ENCODE results near the gene CALN1.
"Not testable (repeated sequence)": the region's sequence is repeated elsewhere in the genome, so short reads cannot be mapped to it uniquely, and the experiment has no call there.

The CALN1 gene

GRCh38 chr7:72078856-72079255 is 333.3 kb downstream of the CALN1 start:
- DNase-seq (ENCODE audit: extremely low read depth, low read depth): no peak
- no peak for TF ChIP-seq CTCF (IDR thresholded peaks at IDR 0.05; ENCODE audit: low read depth, low read length, missing control alignments)
- no peak overlapping the region for H3K4me3 ChIP-seq (replicated peaks; ENCODE audit: low read depth, low read length)

- TF ChIP-seq CTCF (IDR thresholded peaks at IDR 0.05; ENCODE audit: low read depth, low read length, missing control alignments): no peak
- no peak for DNase-seq (ENCODE audit: extremely low read depth, low read depth)
- no peak overlapping the region for H3K4me3 ChIP-seq (replicated peaks; ENCODE audit: low read depth, low read length)
Measured at GRCh38 chr7:72078301-72078700, 333.8 kb downstream of the CALN1 start.

DNA sequence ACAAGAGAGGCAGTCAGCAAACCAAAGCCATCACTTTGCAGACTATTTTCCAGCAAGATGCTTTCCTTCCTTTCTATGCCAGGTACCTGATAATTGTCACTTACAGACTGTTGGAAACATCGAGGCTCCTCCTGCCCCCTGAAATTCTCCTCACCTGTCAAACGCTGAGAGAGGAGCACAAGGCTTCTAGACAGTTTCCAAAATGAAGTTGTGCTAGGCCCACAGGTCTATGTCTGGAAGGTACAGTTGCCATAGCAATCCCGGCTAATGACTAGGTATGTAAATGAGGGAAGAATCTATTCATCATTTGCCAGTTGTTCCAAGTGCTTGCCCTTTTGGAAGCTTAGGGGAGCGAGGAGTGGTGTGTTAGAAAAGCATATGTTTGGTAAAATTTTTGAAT is 334.4 kb downstream of the CALN1 start:
- no peak overlapping the region for H3K4me3 ChIP-seq (replicated peaks; ENCODE audit: low read depth, low read length)
- no peak for TF ChIP-seq CTCF (IDR thresholded peaks at IDR 0.05; ENCODE audit: low read depth, low read length, missing control alignments)
- DNase-seq (ENCODE audit: extremely low read depth, low read depth): no peak

DNA sequence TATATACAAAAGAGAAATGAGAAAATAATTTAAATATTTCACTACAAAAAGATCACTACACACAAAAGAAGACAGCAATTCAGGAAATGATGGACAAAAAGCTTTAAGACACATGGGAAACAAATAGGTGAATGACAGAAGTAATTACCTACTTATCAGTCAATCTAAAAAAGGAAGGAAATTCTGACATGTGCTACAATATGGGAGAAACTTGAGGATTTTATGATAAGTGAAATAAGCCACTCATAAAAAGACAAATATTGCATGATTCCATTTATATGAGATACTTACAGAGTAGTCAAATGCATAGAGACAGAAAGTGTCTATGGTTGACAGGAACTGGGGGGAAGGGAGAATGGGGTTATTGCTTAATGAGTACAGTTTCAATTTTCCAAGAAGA is 339.2 kb downstream of the CALN1 start:
- DNase-seq (ENCODE audit: extremely low read depth, low read depth): no peak
- no peak overlapping the region for H3K4me3 ChIP-seq (replicated peaks; ENCODE audit: low read depth, low read length)
- TF ChIP-seq CTCF (IDR thresholded peaks at IDR 0.05; ENCODE audit: low read depth, low read length, missing control alignments): no peak

DNA sequence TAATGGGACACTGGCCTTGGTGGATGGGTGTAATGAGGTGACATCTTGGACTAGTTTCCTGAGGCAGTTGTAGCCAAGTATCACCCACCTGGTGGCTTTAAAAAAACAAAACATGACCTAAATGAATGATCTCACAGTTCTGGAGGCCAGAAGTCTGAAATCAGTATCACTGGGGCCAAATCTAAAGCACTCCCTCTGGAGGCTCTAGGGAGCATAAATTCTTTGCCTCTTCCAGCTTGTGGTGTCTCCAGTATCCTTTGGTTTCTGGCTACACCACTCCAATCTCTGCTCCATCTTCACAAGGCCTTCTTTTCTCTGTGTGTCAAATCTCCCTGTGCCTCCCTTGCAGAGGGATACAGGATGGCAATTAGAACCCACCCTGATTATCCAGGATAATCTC is 342.9 kb downstream of the CALN1 start:
- no peak for DNase-seq (ENCODE audit: extremely low read depth, low read depth)
- TF ChIP-seq CTCF (IDR thresholded peaks at IDR 0.05; ENCODE audit: low read depth, low read length, missing control alignments): no peak

GRCh38 chr7:72065764-72066163 is 346.4 kb downstream of the CALN1 start:
- not testable (repeated sequence) for DNase-seq (ENCODE audit: extremely low read depth, low read depth); H3K4me3 ChIP-seq (replicated peaks; ENCODE audit: low read depth, low read length)

More for the DNA sequence above, 342.9 kb downstream of the CALN1 start:
- H3K4me3 ChIP-seq (replicated peaks; ENCODE audit: low read depth, low read length): no peak overlapping the region

DNA sequence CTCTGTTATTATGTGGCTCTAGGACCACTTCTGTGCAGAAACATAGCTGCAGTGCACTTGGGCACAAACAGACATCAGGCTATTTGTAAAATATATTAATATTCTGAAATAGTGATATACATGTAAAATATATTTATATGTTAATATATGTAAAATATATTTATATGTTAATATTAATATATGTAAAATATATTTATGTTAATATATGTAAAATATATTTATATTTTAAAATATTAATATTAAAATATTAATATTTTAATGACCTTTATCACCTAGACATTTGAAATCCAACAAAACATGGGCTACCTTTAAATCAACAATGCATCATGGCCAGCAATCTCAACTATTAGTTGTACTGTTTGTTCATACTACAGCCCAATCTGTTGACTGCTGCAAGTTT is 347.2 kb downstream of the CALN1 start:
- TF ChIP-seq CTCF (IDR thresholded peaks at IDR 0.05; ENCODE audit: low read depth, low read length, missing control alignments): no peak
- H3K4me3 ChIP-seq (replicated peaks; ENCODE audit: low read depth, low read length): no peak overlapping the region
- DNase-seq (ENCODE audit: extremely low read depth, low read depth): no peak
